ENCODE results near the gene COL12A1.

COL12A1 gene

GRCh38 chr6:75167851-75168250 lies 38.0 kb downstream of the COL12A1 start:
- H3K4me3 ChIP-seq (ENCODE audit: low read depth, low read length) = no peak overlapping the region
- TF ChIP-seq CTCF (IDR thresholded peaks at IDR 0.05; ENCODE audit: low read depth, low read length, missing control alignments) = no peak
- DNase-seq (ENCODE audit: low read depth) = no peak

GRCh38 chr6:75167325-75167724 lies 38.5 kb downstream of the COL12A1 start:
- DNase-seq (ENCODE audit: low read depth) = no peak
- H3K4me3 ChIP-seq (ENCODE audit: low read depth, low read length) = no peak overlapping the region
- TF ChIP-seq CTCF (IDR thresholded peaks at IDR 0.05; ENCODE audit: low read depth, low read length, missing control alignments) = no peak

- TF ChIP-seq CTCF (IDR thresholded peaks at IDR 0.05; ENCODE audit: low read depth, low read length, missing control alignments) = no peak
- no peak overlapping the region for H3K4me3 ChIP-seq (ENCODE audit: low read depth, low read length)
- DNase-seq (ENCODE audit: low read depth) = no peak
These were observed 39.1 kb downstream of the COL12A1 start for GRCh38 chr6:75166773-75167172.

- no peak for DNase-seq (ENCODE audit: low read depth)
- TF ChIP-seq CTCF (IDR thresholded peaks at IDR 0.05; ENCODE audit: low read depth, low read length, missing control alignments) = no peak
These were observed 39.6 kb downstream of the COL12A1 start for GRCh38 chr6:75166236-75166635.

GRCh38 chr6:75158176-75158575 lies 47.7 kb downstream of the COL12A1 start:
- TF ChIP-seq CTCF (IDR thresholded peaks at IDR 0.05; ENCODE audit: low read depth, low read length, missing control alignments) = no peak
- H3K4me3 ChIP-seq (ENCODE audit: low read depth, low read length) = no peak overlapping the region
- DNase-seq (ENCODE audit: low read depth) = no peak

More at GRCh38 chr6:75166236-75166635, 39.6 kb downstream of the COL12A1 start:
- H3K4me3 ChIP-seq (ENCODE audit: low read depth, low read length) = no peak overlapping the region

GRCh38 chr6:75157336-75157735 lies 48.5 kb downstream of the COL12A1 start:
- TF ChIP-seq CTCF (IDR thresholded peaks at IDR 0.05; ENCODE audit: low read depth, low read length, missing control alignments) = no peak
- no peak for DNase-seq (ENCODE audit: low read depth)
- no peak overlapping the region for H3K4me3 ChIP-seq (ENCODE audit: low read depth, low read length)

- DNase-seq (ENCODE audit: low read depth) = no peak
- H3K4me3 ChIP-seq (ENCODE audit: low read depth, low read length) = no peak overlapping the region
- no peak for TF ChIP-seq CTCF (IDR thresholded peaks at IDR 0.05; ENCODE audit: low read depth, low read length, missing control alignments)
These were observed 49.5 kb downstream of the COL12A1 start for GRCh38 chr6:75156186-75156878.

Measured in GM12864 (cell line).